Colonic mucosa (tissue), 4 donors: Measurements from ENCODE around the gene TMEM187. TPM values are rescaled to one million over a fixed set of nuclear protein-coding genes. Genes with fewer than 3 reads are reported as not detected.

Source experiments
- DNase-seq: peaks from one replicate; pipeline ENCODE4 v3.0.0-alpha.2; 2020
- H3K27ac ChIP-seq: fragments of 200-600 bp; one replicate; pipeline ENCODE4 v1.8.0; 2021
- H3K27me3 ChIP-seq: fragments of 200-600 bp; one replicate; pipeline ENCODE4 v1.8.0; 2021
- H3K36me3 ChIP-seq: fragments of 200-600 bp; one replicate; pipeline ENCODE4 v1.8.0; 2021
- H3K4me1 ChIP-seq: fragments of 200-600 bp; one replicate; pipeline ENCODE4 v1.8.0; 2021; ENCODE audit warnings: mild to moderate bottlenecking
- H3K4me3 ChIP-seq: fragments of 200-600 bp; one replicate; pipeline ENCODE4 v1.8.0; 2021
- H3K9ac ChIP-seq, 2 donors: one replicate each; pipeline ENCODE4 v1.7.0; 2013; ENCODE audit warnings: control low read depth in 2 of 2, low read depth in 2 of 2, low read length in 2 of 2
- H3K9me3 ChIP-seq: fragments of 200-600 bp; one replicate; pipeline ENCODE4 v1.8.0; 2021
- CTCF ChIP-seq: fragments of 200-600 bp; IDR thresholded peaks from one replicate; pipeline ENCODE4 v1.8.0; 2022; ENCODE audit warnings: antibody characterized with exemption, mild to moderate bottlenecking
- intact Hi-C: fragments of 100-400 bp; cut with DNase I; formaldehyde crosslinking; loops from one replicate; pipeline ENCODE4 v1.14.1; 2022
- total RNA-seq, 2 donors: library from RNA; stranded (reverse); fragmentation: NEBNext Ultra II Directional in 1 of 2; extraction: Animal tissue kit (Norgen Biotek cat#: 25700) in 1 of 2; gene quantifications; one replicate each; pipeline ENCODE4 v1.2.1, GENCODE V29; 2021
- donor health status: healthy.
- donor health status: DM: no; HTN: no; CAD: no.
- donor health status: DM: no; HTN: no; CAD: no.

Gene TMEM187
- total RNA-seq, 2 donors from 2014 or later, result 8.7 to 19.2 TPM

DNA sequence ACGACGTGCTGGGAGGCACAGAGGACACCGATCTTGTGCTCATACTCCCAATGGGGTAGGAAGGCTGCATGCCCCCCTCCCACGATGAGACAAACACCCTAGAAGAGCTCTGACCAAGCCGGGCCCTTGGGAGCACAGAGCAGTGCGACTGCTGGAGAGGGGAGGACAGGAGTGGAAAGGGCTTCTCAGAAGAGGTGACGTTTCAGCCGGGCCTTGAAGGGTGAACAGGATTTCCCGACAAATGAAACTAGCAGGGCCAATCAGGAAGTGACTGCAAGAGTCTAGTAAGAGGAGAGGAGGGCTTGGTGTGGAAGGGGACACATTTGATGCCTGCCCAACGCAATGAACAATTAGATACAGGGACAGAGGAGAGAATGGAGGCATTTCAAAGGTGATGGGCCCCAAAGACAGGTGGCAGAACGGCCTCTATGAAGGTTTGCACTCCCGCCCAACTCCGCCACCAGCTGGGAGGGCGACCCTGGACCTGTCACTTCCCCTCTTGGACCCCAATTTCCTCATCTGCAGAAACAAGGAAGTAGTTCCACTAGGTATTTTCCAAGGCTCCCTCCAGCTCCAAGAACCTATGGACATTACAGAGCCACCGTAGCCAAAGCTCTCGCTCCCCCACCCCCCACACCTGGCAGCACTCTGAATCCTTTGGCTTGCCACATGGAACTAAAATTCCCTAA is 4.9 kb upstream of the TMEM187 start:
- no peak overlapping the region for H3K4me3 ChIP-seq
- H3K27me3 ChIP-seq, result no peaks in the 10 kb centered on the region
- TF ChIP-seq CTCF, result no peak
- H3K36me3 ChIP-seq, result no peaks in the 10 kb centered on the region
- H3K27ac ChIP-seq, result peak overlapping the region; percentile 3
- DNase-seq, result no peak
- peak overlapping the region; percentile 16 to 32 for H3K9ac ChIP-seq
- intact Hi-C loops, result no loop called here
- H3K9me3 ChIP-seq, result no peaks in the 10 kb centered on the region
- H3K4me1 ChIP-seq, result peaks cover 4% of the 10 kb centered on the region

DNA sequence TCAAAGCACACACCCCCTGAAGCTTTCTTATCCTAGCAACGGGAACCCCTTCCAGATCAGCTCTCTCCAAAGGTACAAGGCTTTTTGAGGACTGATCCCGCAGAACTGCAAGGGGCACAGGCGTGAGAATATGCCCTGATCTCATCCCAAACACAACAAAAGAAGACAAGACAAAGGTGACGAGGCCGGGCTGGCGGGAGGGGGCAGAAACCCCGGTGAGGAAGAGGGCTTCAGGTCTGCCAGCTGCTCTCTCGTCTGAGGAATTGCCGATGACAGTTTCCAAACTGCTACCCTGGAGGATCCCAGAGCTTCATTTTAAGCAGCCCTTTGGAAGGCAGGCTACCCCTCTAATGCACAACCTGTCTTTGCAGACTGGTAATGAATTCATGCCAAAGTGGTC is 4.3 kb upstream of the TMEM187 start:
- TF ChIP-seq CTCF, result no peak
- no peak for DNase-seq
- Histone ChIP-seq H3K9ac (peak overlapping the region in 1 of 2 donors; percentile 77), H3K4me3 (peak overlapping the region; percentile 48), H3K4me1 (peaks cover 4% of the 10 kb centered on the region), H3K27ac (peak overlapping the region; percentile 3), H3K27me3 (no peaks in the 10 kb centered on the region), H3K9me3 (no peaks in the 10 kb centered on the region), H3K36me3 (no peaks in the 10 kb centered on the region)
- intact Hi-C loops, result no loop called here

DNA sequence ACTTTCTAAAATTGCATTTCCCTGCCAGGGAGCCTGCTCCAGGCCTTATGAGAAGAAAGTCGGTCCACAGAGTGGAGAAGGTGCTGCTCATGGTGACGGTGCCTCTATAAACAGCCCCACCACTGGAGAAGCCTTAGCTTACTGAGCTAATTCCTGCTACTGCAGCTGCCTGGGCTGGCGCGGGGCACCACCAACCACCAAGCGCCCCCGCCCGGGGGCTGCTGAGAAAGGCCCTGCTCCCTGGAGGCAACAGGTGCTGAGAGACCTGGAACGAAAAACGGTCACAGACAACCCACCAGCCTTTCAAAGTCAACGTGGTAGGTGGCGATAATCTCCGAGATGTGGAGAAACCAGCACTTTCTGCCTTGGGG is 3.8 kb upstream of the TMEM187 start:
- Histone ChIP-seq H3K9me3 (no peaks in the 10 kb centered on the region), H3K36me3 (no peaks in the 10 kb centered on the region), H3K4me1 (peaks cover 4% of the 10 kb centered on the region), H3K4me3 (peak overlapping the region; percentile 48), H3K9ac (peak overlapping the region in 1 of 2 donors; percentile 77), H3K27ac (peak overlapping the region; percentile 61), H3K27me3 (no peaks in the 10 kb centered on the region)
- intact Hi-C loops, result no loop called here
- TF ChIP-seq CTCF, result no peak
- DNase-seq, result no peak

DNA sequence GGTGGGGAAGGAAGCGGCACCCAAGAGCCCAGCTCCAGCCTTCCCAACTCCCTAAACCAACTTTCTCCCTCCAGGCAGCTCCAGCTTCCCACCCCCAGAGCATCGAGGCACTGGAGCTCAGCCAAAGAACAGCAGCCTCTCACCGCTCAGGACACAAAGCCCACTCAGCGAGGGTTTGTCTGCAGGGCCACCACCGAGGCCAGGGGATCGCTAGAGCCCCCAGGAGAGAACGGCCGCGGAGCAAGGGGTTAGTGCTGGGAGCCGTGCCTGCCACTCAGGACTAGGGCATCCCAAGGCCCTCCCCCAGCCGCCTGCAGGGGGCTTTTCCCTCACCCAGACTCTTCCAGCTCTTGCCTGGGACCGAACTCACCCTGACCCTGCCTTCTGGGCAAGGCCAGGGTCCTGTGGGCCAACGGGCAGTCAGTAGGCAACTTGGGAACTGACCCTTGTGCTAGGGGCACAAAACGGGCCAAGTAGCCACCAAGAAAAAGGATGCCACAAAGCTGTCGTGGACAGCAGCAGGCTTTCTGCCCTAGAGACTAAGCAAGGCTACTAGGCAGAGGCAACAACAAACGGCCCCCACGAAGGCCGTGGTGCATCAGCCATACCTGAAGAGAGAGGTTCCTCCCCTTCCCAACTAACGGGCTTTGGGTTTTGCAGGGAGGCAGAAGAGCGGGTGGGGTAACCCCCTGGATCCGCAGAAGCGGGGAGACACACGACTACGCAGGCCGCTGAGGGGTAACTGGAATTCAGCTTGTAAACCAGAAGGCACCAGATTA is 3.2 kb upstream of the TMEM187 start:
- Histone ChIP-seq H3K4me3 (peak overlapping the region; percentile 48), H3K36me3 (no peaks in the 10 kb centered on the region), H3K9me3 (no peaks in the 10 kb centered on the region), H3K27me3 (no peaks in the 10 kb centered on the region), H3K27ac (peak overlapping the region; percentile 61), H3K9ac (peak overlapping the region; percentile 47 to 77), H3K4me1 (peaks cover 10% of the 10 kb centered on the region)
- no peak for DNase-seq
- TF ChIP-seq CTCF, result no peak
- intact Hi-C loops, result no loop called here

- intact Hi-C loops, result no loop called here
- Histone ChIP-seq H3K4me1 (peaks cover 14% of the 10 kb centered on the region), H3K9me3 (no peaks in the 10 kb centered on the region), H3K9ac (peak overlapping the region; percentile 47 to 77), H3K27ac (peak overlapping the region; percentile 61), H3K27me3 (no peaks in the 10 kb centered on the region), H3K36me3 (no peaks in the 10 kb centered on the region), H3K4me3 (peak overlapping the region; percentile 48)
- DNase-seq, result no peak
- no peak for TF ChIP-seq CTCF
These were observed 2.6 kb upstream of the TMEM187 start for GRCh38 chrX:153969904-153970356.
